ENCODE data around the gene ARHGAP26.

- TF ChIP-seq CTCF (IDR thresholded peaks at IDR 0.05; ENCODE audit: extremely low read depth in 1 of 2, insufficient read depth in 1 of 2, low read depth in 1 of 2, low read length in 2 of 2): no peak
- no peak for TF ChIP-seq MAX (IDR thresholded peaks at IDR 0.05; ENCODE audit: insufficient read depth, insufficient read length)
- TF ChIP-seq EZH2 (IDR thresholded peaks at IDR 0.05; ENCODE audit: borderline replicate concordance, low read depth, low read length, severe bottlenecking): no peak
- TF ChIP-seq POLR2AphosphoS5 (IDR thresholded peaks at IDR 0.05; ENCODE audit: insufficient read depth, low read depth, low read length): peak; percentile 94
- peak; percentile 71 for TF ChIP-seq FOS (IDR thresholded peaks at IDR 0.05; ENCODE audit: borderline replicate concordance, insufficient read depth, low read length)
These were observed 104.4 kb downstream of the ARHGAP26 start for GRCh38 chr5:142874540-142874939.
